Measurements from ENCODE around the gene RRBP1.
"Not testable (repeated sequence)": the region's sequence is repeated elsewhere in the genome, so short reads cannot be mapped to it uniquely, and the experiment has no call there.

RRBP1 gene

DNA sequence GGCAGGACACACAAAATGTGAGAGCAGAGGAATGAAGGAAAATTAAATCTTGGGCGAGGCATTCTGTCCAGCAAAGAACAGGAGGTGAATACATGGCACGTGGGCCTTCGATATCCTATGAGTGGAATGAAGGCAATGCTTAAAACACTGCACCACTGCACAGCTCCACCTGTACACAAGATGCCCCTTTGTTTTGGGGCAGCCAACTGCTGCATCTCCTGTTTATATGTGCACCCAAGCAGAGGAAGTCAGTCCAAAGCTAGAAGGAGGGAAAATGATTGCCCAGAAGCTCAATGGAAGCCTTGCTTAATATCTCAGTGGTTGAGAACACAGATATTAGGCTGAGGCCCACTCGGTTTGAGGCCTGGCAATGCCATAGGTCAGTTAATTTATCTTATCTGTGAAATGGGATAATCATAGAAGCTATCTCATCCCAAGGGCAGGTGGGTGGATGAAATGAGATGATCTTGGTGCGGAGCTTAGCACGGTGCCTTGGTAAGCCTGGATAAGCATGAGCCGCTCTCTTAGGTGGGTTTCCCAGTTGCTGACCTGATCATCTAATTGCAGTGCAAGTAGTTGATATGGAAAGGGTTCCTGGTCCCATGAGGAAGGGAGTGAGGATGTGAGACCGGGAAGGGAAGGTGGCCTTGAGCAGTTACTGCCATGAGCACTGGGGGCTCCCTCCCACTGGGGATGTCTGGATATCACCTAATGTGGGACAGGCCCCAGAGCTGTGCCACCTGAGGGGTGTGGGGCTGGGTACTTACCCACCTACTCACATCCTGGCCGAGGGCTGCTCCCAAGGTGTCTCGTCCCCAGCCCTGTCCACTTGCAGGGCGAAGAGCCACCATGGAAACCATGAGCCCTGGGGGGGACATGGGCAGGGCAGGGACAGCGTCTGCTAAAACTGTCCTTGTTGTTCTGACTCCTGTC, 27.6 kb upstream of the RRBP1 start:
- DNase-seq (ENCODE audit: low spot score): peak; percentile 17

- no peak for DNase-seq (ENCODE audit: low spot score)
These were observed 26.8 kb upstream of the RRBP1 start for GRCh38 chr20:17708675-17709360.

DNA sequence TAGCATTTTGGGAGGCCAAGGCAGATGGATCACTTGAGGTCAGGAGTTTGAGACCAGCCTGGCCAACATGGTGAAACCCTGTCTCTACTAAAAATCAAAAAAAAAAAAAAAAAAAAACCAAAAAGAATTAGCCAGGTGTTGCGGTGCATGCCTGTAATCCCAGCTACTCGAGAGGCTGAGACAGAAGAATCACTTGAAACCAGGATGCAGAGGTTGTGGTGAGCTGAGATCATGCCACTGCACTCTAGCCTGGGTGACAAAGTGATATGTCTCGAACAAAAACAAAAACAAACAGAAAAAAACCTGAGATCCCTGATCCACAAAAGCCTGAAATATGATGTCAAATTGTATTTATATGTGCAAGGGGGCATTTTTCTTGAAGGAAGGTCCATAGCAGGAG, 25.9 kb upstream of the RRBP1 start:
- not testable (repeated sequence) for DNase-seq (ENCODE audit: low spot score)

DNA sequence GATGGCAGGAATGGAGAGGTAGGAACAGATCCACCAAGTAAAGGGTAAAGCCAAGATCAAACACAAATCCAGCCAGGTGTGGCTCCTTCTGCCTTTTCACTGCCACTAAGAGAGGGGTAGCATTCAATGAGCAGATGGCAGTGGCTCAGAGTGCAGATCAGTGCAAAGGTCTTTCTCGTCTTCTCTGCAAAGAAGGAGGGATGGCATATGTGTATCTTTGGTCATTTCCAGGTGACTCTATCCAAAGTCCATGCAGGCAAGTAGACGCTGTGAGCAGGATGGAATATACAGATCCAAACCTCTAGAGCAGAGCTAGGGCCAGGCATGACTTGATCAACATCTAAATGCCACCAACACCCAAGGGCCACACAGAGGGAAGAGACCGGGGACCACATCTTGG, 24.6 kb upstream of the RRBP1 start:
- no peak for DNase-seq (ENCODE audit: low spot score)

- DNase-seq (ENCODE audit: low spot score): no peak
These were observed 23.9 kb upstream of the RRBP1 start for GRCh38 chr20:17705916-17706315.

DNA sequence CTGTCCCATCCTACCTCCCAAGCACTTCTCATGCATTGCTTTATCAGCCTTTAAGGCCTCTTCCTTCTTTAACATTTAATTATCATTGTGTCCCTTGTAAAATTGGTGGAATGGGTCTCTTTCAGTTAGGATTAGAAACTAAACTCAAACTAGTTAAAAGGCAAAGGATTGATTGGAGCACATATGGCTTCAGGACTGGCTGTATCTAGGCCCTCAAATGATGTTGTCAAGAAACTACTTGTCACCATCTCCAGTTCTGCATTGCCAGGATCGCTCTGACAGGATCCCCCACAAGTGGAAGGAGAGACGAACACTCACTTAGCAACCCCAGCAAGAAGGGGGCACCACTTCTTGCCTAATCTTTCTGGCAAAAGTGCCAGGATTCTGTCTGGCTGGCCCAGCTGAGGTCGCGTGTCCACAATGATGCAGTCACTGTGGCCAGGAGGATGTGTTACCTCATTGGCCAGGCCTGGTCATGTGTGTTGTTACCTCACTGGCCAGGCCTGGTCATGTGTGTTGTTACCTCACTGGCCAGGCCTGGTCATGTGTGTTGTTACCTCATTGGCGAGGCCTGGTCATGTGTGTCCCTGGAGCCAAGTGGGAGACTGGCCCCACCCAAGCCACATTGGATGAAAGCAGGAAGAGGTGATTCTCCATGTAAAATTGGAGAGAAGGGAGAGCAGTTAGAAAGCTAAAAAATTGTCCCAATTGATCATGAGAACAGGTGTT, 22.7 kb upstream of the RRBP1 start:
- DNase-seq (ENCODE audit: low spot score): no peak

GRCh38 chr20:17701826-17702225, 19.8 kb upstream of the RRBP1 start:
- no peak for DNase-seq (ENCODE audit: low spot score)

GRCh38 chr20:17700637-17701036, 18.6 kb upstream of the RRBP1 start:
- no peak for DNase-seq (ENCODE audit: low spot score)

GRCh38 chr20:17699931-17700351, 17.9 kb upstream of the RRBP1 start, which contains the start of gene BANF2:
BANF2 (plus strand) TSS chr20:17699966; CDS start chr20:17725026, 25,060 bp downstream.
- DNase-seq (ENCODE audit: low spot score): peak; percentile 9

DNA sequence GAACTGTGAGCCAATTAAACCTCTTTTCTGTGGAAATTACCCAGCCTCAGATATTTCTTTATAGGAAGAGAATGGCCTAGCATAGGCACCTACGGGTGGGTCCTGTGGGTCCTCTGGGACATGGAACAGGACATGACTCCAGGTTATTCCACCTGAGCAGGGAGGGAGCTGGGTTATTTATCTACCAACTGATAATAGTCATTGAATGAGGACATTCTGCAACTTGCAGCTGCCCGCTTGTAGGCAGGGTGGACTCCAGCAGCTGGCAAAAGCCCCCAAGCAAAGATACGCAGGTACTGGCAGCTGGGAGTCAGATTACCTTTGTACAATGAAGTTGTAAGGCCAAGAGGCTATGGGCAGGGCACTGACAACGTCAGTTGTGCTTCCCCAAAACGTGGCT, 16.3 kb upstream of the RRBP1 start:
- DNase-seq (ENCODE audit: low spot score): no peak

- no peak for DNase-seq (ENCODE audit: low spot score)
These were observed 15.1 kb upstream of the RRBP1 start for GRCh38 chr20:17697171-17697570.

DNA sequence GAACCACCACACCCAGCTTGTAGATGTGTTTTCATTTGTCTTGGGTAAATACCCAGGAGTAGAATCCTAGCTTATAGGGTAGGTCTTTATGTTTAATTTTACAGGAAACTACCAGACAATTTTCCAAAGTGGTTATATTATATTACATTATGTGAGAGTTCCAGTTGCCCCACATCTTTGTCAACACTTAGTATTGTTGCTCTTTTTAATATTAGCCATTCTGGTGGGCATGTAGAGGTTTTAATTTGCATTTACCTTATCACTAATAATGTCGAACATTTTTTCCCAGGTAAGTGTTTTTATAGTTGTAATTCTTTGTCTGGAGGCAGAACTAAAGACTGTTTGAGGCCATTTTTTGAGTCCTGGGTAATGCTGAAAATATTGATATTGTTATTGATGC, 14.2 kb upstream of the RRBP1 start:
- no peak for DNase-seq (ENCODE audit: low spot score)

- DNase-seq (ENCODE audit: low spot score): no peak
These were observed 12.7 kb upstream of the RRBP1 start for GRCh38 chr20:17694767-17695166.

DNA sequence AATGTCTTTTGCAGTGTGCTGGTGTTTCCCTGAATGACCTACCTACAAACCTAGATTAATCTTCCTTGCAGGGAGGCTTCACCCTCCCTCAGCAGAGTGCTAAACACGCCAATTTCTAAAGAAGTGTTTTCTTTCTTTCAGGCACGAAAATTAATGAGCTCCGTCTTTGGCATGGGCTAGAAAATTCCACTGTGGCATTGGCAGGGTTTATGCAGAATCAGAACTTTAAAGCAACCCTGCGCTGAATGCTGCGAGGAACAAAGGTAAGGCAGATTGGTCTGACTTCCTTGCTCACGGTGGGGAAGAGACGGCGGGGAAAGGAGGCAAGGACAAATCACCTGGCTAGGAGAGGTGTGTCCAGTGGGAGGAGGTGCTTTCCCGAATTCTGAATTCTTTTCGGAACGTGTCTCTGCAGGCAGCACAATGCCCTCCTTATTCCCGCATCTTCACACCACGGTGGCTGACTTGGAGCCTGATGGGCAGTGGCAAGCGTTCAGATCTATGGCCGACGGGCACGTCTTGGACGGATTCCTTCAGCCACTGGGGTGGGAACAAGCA, 11.5 kb upstream of the RRBP1 start:
- no peak for DNase-seq (ENCODE audit: low spot score)

DNA sequence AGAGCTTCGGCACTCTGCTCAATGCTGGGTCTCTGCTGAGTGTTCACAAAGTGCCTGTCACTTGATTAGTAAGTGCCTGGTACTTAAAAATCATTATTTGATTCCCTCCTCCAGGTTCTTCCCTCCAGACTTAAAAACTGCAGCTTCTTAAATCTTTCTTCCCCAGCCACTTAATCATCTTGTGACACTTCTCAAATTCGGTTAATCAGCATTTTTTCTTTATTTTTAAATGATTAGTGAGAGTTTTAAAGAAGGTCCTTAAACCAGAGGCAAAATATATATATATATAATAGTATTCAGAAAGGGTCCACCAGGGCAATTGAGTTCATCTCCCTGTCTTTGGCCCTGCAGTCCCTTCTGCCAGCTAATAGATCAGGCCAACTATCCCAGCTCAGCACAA, 9.7 kb upstream of the RRBP1 start:
- no peak for DNase-seq (ENCODE audit: low spot score)

DNA sequence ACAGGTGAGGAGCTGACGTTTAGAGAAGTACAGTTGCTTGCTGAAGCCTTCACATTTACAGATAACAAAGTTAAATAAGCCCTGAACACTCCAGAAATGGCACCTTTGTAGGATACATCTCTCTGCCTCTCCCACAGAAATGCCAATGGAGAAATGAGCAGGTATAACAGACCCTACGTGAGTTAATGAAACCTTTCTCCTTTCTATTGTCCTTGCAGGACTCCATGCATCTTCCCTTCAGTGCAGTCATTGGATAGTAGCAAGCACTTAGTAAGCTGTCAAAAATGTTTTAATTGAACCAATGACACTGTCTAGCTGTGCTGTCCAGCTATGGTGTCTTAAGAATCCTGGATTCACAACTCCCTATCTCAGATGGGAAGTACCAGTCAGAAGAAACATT, 8.1 kb upstream of the RRBP1 start:
- no peak for DNase-seq (ENCODE audit: low spot score)

- DNase-seq (ENCODE audit: low spot score): peak; percentile 33
These were observed 6.9 kb upstream of the RRBP1 start for GRCh38 chr20:17688965-17689364.

DNA sequence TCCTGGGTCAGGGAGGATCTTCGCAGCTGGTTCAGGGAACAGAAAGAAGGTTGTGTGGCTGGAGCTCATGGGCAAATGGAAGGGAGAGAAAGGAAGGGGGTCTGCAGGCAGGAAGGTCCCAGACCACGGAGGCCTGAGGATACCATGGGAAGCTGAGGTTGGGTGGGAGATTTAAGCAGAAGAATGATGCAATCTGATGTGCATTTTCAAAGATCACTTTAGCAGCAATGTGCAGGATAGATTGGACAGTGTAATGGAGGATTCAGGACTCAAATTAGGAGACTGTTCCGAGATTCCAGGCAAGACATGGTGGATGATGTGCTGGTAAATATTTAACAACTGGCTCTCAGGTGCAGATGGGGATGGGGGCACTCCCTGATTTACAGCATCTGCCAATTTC, 5.8 kb upstream of the RRBP1 start:
- DNase-seq (ENCODE audit: low spot score): no peak

DNA sequence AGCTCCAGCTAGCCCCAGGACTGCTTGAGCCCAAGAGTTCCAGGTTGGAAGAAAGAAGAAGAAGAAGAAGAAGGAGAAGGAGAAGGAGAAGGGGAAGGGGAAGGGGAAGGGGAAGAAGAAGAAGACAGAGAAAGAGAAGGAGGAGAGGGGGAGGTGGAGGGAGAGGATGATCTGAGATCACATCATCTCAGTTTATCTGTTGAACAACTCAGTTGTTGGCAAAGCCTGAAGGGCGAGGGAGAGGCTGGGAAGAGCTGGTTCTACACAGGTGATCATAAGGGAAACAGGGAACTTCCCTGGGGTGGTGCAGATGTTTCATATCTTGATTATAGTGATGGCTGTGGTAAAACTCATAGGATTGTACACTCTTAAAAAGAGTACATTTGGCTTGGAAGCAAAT, 3.1 kb upstream of the RRBP1 start:
- no peak for DNase-seq (ENCODE audit: low spot score)

- no peak for DNase-seq (ENCODE audit: low spot score)
These were observed 2.2 kb upstream of the RRBP1 start for GRCh38 chr20:17684077-17684888.

Data from kidney tubule cell (primary cell).